Activated CD4-positive, alpha-beta T cell treated with anti-CD3 and anti-CD28 coated beads, Interleukin-2, amount 50 U/mL, for 1 hour (primary cell): ENCODE data around the gene LCOR.

Experiments used
- DNase-seq: peaks from one replicate; pipeline ENCODE4 v3.0.0-alpha.2; 2020

The LCOR gene

DNA sequence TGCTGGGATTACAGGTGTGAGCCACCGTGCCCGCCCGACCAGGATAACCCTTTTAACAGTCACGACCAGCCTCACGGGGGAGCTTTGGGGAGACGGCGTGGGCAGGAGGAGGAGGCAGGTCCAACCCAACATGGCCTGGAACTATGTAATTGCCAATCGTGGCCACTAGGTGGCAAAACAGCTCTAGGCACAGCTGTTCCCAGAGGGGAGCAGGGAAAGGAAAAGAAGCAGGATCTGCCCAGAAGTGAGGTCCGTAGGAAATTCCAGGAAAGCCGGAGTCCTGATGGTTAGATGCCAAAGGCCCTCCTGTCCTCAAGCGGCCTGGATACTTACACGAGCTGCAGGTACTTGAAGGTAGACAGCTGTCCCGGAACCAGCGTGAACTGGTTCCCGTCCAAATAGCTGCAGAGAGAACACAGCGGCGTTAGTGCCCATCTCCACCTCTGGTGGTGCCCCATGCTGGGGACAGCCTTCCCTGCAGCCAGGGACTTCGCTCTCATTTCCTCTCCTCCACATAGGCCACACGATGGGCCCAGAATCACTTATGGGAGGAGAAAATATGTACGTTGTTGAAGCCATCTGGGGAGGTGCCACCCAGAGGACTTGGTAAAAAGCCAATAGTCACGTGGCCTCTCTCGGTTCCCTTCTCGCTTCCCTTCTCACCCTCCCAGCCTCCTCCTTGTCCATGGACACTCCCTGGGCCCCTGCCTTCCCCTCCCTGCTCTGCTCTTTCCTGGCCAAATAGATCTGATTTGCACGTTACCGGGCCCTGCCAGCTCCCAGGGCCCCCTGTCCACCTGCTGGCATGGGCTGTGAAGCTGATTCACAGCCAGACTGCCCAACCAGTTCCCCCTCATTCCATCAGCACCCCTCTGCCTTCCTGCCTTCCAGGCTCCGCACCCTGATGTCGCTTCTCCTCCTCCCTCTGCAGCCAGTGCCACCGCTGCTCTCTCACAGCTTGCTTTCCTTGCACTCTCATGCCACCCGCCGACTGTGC is 205.6 kb downstream of the LCOR start:
- DNase-seq, result peak; percentile 63

DNA sequence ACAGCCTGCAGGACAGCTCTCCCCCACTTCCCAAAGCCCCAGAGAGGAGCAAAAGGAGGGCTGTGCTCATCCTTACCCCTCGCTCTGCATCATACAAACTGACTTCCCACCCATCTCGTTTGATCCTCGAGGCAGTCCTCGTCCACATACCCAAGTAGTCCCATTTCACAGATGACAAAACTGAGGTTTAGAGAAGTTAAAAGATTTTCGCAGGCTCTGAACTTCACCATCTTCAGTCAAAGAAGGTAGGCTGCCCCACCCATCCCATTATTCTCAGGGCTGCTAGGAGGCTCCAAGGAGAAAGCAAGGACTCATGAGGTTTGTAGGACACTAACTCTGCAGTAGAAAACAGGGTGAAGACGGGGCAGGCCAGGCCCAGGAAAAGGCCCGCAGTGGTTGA is 206.6 kb downstream of the LCOR start:
- DNase-seq, result no peak

DNA sequence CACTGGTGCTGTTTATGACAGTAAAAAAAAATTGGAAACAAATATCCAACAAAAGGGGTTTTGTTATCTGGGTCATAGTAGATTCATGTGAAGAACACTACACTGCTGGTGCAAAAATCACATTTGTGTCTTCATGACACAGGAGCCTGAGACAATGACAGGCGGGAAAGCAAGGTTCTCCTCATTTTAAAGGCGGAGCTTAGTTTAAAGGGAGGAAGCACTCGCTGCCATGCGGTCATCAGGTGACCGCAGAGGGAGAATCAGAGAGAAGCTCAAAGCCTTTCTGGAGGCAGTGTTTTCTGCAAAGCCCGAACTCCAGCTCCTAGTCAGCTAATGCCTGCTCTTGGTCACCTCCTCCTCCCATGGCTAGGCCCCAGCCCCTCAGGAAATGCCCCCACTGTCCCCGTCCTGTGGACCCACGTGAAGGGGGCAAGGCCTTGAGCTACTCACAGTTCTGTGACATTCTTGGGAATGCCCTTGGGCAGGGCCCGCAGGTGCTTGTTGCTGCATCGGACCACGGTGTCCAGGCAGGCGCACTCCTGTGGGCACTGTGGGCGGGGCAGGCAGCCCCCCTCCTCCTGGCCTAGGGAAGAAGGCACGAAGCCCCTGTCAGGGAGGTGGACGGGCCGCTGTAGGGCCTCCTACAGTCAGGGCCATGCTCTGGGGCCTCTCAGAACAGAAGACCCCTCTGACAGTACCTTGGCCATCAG is 207.6 kb downstream of the LCOR start:
- DNase-seq, result no peak

DNA sequence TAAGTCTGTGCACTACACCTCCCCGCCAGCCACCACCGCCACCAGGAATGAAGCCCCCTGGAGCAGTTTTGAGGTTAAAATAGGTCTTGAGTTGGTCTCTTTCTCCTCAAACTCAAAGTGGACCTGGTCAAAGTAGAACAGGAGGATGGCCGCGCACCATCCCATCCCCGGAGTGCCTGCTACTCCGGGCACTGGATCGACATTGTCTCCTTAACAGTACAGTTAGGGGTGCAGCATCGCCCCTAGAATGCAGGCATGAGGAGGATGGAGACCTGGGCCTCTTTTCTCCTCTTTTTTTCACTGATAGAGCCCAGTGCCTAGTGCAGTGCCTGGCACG is 208.1 kb downstream of the LCOR start:
- DNase-seq, result no peak

DNA sequence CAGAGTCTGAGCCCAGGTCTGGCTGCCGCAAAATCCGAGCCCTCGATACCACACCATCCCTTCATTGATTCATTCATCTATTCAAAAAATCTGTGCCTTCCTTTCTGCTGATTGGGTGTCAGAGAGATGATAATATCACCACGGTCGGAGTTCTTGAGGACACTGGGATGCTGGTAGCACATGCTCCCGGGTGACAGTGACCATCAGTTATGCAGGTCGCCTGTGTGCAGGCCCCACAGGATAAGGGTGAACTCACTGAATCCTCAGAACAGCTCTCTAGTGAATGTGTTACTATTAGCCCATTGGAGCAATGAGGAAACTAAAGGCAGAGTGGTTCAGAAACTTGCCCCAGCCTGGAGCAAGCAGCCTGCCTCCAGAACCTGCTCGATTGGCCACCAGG is 208.6 kb downstream of the LCOR start:
- DNase-seq, result no peak

DNA sequence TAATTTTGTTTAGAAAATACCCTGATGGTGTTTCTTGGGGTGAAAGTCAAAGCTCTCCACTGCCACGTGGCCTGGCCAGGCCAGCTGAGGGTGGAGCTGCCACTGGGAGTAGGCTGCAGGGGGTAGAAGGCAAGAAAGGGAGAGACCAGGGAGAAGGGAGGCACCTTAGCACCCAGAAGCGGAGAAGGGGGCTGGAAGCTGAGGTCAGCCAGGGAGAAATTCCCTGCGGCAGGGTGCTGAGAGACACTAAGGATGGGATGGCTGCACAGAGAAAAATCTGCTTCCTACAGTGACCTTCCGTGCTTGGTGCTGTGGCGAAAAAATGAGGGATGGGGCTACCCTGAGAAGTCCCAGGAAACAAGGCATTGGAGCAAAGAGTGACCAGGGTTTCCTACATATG is 210.0 kb downstream of the LCOR start:
- DNase-seq, result no peak

DNA sequence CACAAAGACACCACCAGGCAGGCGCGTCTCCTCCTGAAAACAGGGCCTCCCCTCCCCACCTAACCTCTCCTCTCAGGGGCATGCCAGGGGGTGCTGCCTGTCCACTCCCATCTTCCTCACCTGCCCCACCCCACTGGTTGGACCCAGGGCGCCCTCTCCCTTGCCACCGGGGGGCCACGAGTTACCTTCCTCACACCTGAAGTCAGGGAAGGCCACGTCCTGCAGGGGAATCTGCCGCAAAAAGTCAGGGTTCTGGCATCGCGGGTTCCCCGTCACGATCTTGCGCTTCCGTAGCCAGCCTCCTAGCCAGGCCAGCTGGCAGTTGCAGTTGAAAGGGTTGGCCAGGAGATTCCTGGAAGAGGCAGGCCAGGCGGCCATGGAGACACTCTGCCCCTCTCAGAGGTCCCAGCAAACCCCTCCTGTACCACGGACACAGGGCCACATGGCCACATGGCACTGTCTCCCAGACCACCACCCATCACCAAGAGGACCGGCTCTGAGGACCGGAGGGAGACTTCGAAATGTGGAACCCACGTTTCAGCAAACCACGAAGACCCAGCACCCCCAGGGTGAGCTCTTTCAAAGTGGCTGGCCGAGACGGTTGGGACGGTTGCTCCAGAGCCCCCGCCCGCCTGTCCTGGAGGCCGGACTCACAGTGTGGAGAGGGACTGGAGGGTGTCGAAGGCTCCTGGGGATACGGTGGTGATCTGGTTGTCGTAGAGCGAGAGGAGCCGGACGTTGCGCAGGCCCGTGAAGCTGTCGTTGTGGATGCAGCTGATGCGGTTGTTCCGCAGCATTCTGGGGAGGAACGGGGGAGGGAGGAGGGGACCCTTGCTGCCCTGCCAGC is 210.8 kb downstream of the LCOR start:
- no peak for DNase-seq

DNA sequence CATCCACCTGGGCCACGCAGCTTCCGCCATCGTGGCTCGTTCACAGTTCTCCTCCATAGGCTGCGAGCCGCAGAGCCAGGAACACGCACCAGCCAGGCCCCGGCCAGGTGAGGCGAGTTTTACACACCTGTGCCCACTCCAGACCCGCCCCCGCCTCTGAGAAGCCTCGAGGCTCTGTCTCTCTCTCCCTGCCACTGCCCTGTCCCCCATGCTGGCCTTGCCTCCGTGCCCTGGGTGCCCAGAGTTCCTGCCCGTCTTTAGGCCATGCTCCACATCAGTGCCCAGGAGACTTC is 211.4 kb downstream of the LCOR start:
- DNase-seq, result no peak
